Amygdala (tissue), 56 donors: ENCODE measurements around the gene ATG13.
"Not testable (repeated sequence)": the region's sequence is repeated elsewhere in the genome, so short reads cannot be mapped to it uniquely, and the experiment has no call there.

Experiments
- DNase-seq, 56 donors: peaks; one replicate each; lab custom pipeline; 2025; lab: John Stamatoyannopoulos, UW

Gene ATG13

GRCh38 chr11:46690702-46691101 lies 73.3 kb downstream of the ATG13 start:
- DNase-seq = no peak

GRCh38 chr11:46692450-46692849 lies 75.1 kb downstream of the ATG13 start:
- no peak for DNase-seq

- DNase-seq = peak in 1 of 56 donors; percentile 45
These were observed 76.3 kb downstream of the ATG13 start for GRCh38 chr11:46693597-46694012.

GRCh38 chr11:46694072-46694471 lies 76.7 kb downstream of the ATG13 start:
- no peak for DNase-seq

- peak in 3 of 56 donors; percentile 23 to 56 (median 54) for DNase-seq
These were observed 77.3 kb downstream of the ATG13 start for GRCh38 chr11:46694607-46695006.

GRCh38 chr11:46695345-46696211 lies 78.2 kb downstream of the ATG13 start:
- DNase-seq = no peak

GRCh38 chr11:46696212-46696558 lies 78.8 kb downstream of the ATG13 start:
- peak in 55 of 56 donors; percentile 34 to 97 (median 87) for DNase-seq

- DNase-seq = peak in 42 of 56 donors; percentile 22 to 85 (median 48)
These were observed 80.0 kb downstream of the ATG13 start for GRCh38 chr11:46697303-46697702.

GRCh38 chr11:46697723-46698122 lies 80.4 kb downstream of the ATG13 start:
- DNase-seq = no peak

GRCh38 chr11:46698597-46698996 lies 81.2 kb downstream of the ATG13 start:
- DNase-seq = no peak

GRCh38 chr11:46700241-46701077 lies 83.1 kb downstream of the ATG13 start, which contains the start of the genes ARHGAP1 and ZNF408:
TSS of gene ARHGAP1 (minus strand) at chr11:46700619. CDS start at chr11:46696107, 4,512 bp downstream.
TSS of gene ZNF408 (plus strand) at chr11:46701031. CDS start at chr11:46701048, 17 bp downstream.
- peak; percentile 71 to 99 (median 96) for DNase-seq

GRCh38 chr11:46701078-46701654 lies 83.8 kb downstream of the ATG13 start:
- no peak for DNase-seq

- no peak for DNase-seq
These were observed 87.8 kb downstream of the ATG13 start for GRCh38 chr11:46705070-46705688.

- DNase-seq = no peak
These were observed 89.5 kb downstream of the ATG13 start for GRCh38 chr11:46706886-46707285.

GRCh38 chr11:46709351-46709750 lies 92.0 kb downstream of the ATG13 start:
- DNase-seq = not testable (repeated sequence)

GRCh38 chr11:46710821-46711269 lies 93.5 kb downstream of the ATG13 start:
- peak in 12 of 56 donors; percentile 3 to 35 (median 23) for DNase-seq

GRCh38 chr11:46711303-46711702 lies 94.0 kb downstream of the ATG13 start:
- no peak for DNase-seq

GRCh38 chr11:46712874-46713576 lies 95.7 kb downstream of the ATG13 start:
- DNase-seq = no peak

GRCh38 chr11:46717825-46718154 lies 100.4 kb downstream of the ATG13 start:
- DNase-seq = not testable (repeated sequence)
